Stomach smooth muscle (tissue), 2 donors: Measurements from ENCODE around the gene CLIC3.

Experiments used
- H3K27ac ChIP-seq: one replicate; pipeline ENCODE4 v1.7.0; 2013; ENCODE audit warnings: mild to moderate bottlenecking, low read length, inconsistent platforms
- H3K27me3 ChIP-seq, 2 donors: one replicate each; pipeline ENCODE4 v1.7.0; 2013; ENCODE audit warnings: low read length in 2 of 2; ENCODE audit not compliant: insufficient read depth in 2 of 2, control insufficient read depth in 1 of 2
- H3K36me3 ChIP-seq, 2 donors: one replicate each; pipeline ENCODE4 v1.7.0; 2013; ENCODE audit warnings: low read length in 2 of 2; ENCODE audit not compliant: control insufficient read depth in 2 of 2, insufficient read depth in 2 of 2
- H3K4me1 ChIP-seq: one replicate; pipeline ENCODE4 v1.7.0; 2013; ENCODE audit warnings: low read length; ENCODE audit not compliant: control insufficient read depth, insufficient read depth
- H3K4me3 ChIP-seq, 2 donors: one replicate each; pipeline ENCODE4 v1.7.0; 2013; ENCODE audit warnings: low read length in 2 of 2
- H3K9ac ChIP-seq, 2 donors: one replicate each; pipeline ENCODE4 v1.7.0; 2013; ENCODE audit warnings: low read length in 2 of 2, mild to moderate bottlenecking in 1 of 2
- H3K9me3 ChIP-seq, 2 donors: one replicate each; pipeline ENCODE4 v1.7.0; 2013; ENCODE audit warnings: low read length in 2 of 2; ENCODE audit not compliant: control insufficient read depth in 2 of 2
- donor health status: healthy.
- donor health status: Pancreatic carcinoma.

The CLIC3 gene

GRCh38 chr9:136947028-136947891, 49.1 kb downstream of the CLIC3 start:
- Histone ChIP-seq H3K9ac (no peak overlapping the region), H3K27me3 (no peaks in the 10 kb centered on the region), H3K9me3 (no peaks in the 10 kb centered on the region), H3K4me1 (peaks cover 39% of the 10 kb centered on the region), H3K4me3 (no peak overlapping the region), H3K36me3 (peaks cover 4 to 6% of the 10 kb centered on the region in 2 donors), H3K27ac (no peak overlapping the region)

- Histone ChIP-seq H3K36me3 (peaks cover 11 to 12% of the 10 kb centered on the region in 2 donors), H3K9me3 (no peaks in the 10 kb centered on the region), H3K9ac (no peak overlapping the region), H3K4me1 (peaks cover 39% of the 10 kb centered on the region), H3K27me3 (no peaks in the 10 kb centered on the region), H3K4me3 (no peak overlapping the region), H3K27ac (no peak overlapping the region)
Measured at GRCh38 chr9:136946228-136947027, 49.9 kb downstream of the CLIC3 start.

- H3K27me3 ChIP-seq: no peaks in the 10 kb centered on the region
- H3K36me3 ChIP-seq: peaks cover 16 to 19% of the 10 kb centered on the region in 2 donors
- no peak overlapping the region for H3K27ac ChIP-seq
- no peaks in the 10 kb centered on the region for H3K9me3 ChIP-seq
- peaks cover 37% of the 10 kb centered on the region for H3K4me1 ChIP-seq
- no peak overlapping the region for H3K4me3 ChIP-seq
- H3K9ac ChIP-seq: no peak overlapping the region
Measured at GRCh38 chr9:136945333-136946227, 50.8 kb downstream of the CLIC3 start.
